Measurements from ENCODE around the gene ABCC1.

- TF ChIP-seq CTCF (IDR thresholded peaks at IDR 0.05; ENCODE audit: low read depth, low read length) (no peak), MAX (IDR thresholded peaks at IDR 0.05; ENCODE audit: low read depth, low read length) (peak; percentile 85), POLR2A (IDR thresholded peaks at IDR 0.05; ENCODE audit: extremely low read depth, insufficient read length) (no peak), MYC (IDR thresholded peaks at IDR 0.05; ENCODE audit: low read depth, low read length) (no peak)
Measured at GRCh38 chr16:16083421-16084156, 134.2 kb downstream of the ABCC1 start.
